GM12878 (cell line): ENCODE data around the gene CEP128. TPM values are rescaled to one million over a fixed set of nuclear protein-coding genes. Genes with fewer than 3 reads are reported as not detected.
A peak's percentile ranks its signal among the peaks of the same experiment; 100 is the strongest.

Source experiments
- ATAC-seq: fragments of 200-7000 bp; cut with Tn5 transposase; 3 replicates; pipeline ENCODE4 v1.9.1; 2020; ENCODE audit warnings: mild to moderate bottlenecking, moderate library complexity
- BruUV-seq: library from RNA; stranded (reverse); fragments of 400-500 nt; replicated peaks from 2 replicates; lab custom pipeline; 2021; lab: Mats Ljungman, UMichigan
- CTCF ChIA-PET: fragments of 300-600 bp; sonication (Branson Sonifier 250); formaldehyde crosslinking; extraction: SDS; loops from one replicate; lab custom pipeline; 2021; ENCODE audit warnings: inconsistent platforms; lab: Yijun Ruan, JAX
- POLR2A ChIA-PET: fragments of 350-600 bp; formaldehyde crosslinking; extraction: SDS; loops from one replicate; lab custom pipeline; 2021; ENCODE audit warnings: inconsistent platforms; lab: Charles Lee
- RAD21 ChIA-PET: fragments of 300-600 bp; sonication (Branson Sonifier 250); formaldehyde crosslinking; loops from one replicate; lab custom pipeline; 2023; ENCODE audit warnings: antibody characterized with exemption; ENCODE audit not compliant: unreplicated experiment; lab: Charles Lee
- SMC1A ChIA-PET: fragments of 300-600 bp; sonication (Branson Sonifier 250); formaldehyde crosslinking; loops from one replicate; lab custom pipeline; 2023; ENCODE audit not compliant: unreplicated experiment, uncharacterized antibody; lab: Charles Lee
- DNase-seq: peaks from one replicate; pipeline ENCODE4 v3.0.0-alpha.2; 2011; ENCODE audit warnings: low read depth, low spot score
- FAIRE-seq: peaks from 3 replicates; lab custom pipeline; 2011; peaks lifted over from hg19 to GRCh38; lab: Jason Lieb, UNC
- H2AFZ ChIP-seq: 2 replicates; pipeline ENCODE4 v1.6.0; 2011; ENCODE audit warnings: low read depth, low read length, control low read depth; ENCODE audit not compliant: control insufficient read depth
- H3K27ac ChIP-seq: 2 replicates; pipeline ENCODE4 v1.5.1; 2011; ENCODE audit warnings: control low read depth; ENCODE audit not compliant: control insufficient read depth, insufficient read depth
- H3K27me3 ChIP-seq, 2 experiments: replicated peaks in 1 of 2; 2 replicates each; pipeline versions ENCODE4 v1.6.0 to v1.6.1; 2011; ENCODE audit warnings: low read length in 1 of 2; ENCODE audit not compliant: control insufficient read depth in 2 of 2, insufficient read depth in 2 of 2
- H3K36me3 ChIP-seq, 2 experiments: 2 replicates each; pipeline ENCODE4 v1.5.1; 2011; ENCODE audit warnings: low read length in 1 of 2; ENCODE audit not compliant: control insufficient read depth in 2 of 2, insufficient read depth in 2 of 2
- H3K4me1 ChIP-seq: 2 replicates; pipeline ENCODE4 v1.6.1; 2011; ENCODE audit warnings: mild to moderate bottlenecking, low read length, moderate library complexity, mixed read lengths; ENCODE audit not compliant: control insufficient read depth, insufficient read depth
- H3K4me2 ChIP-seq: 2 replicates; pipeline ENCODE4 v1.6.0; 2011; ENCODE audit warnings: control low read depth; ENCODE audit not compliant: control insufficient read depth, insufficient read depth
- H3K4me3 ChIP-seq: fragments of 200-600 bp; sonication (generic); 2 replicates; pipeline ENCODE4 v1.5.1; 2016
- H3K79me2 ChIP-seq: 2 replicates; pipeline ENCODE4 v1.6.0; 2011; ENCODE audit warnings: low read length; ENCODE audit not compliant: control insufficient read depth, insufficient read depth
- H3K9ac ChIP-seq: 2 replicates; pipeline ENCODE4 v1.8.0; 2011; ENCODE audit warnings: low read length, control low read depth, mixed read lengths; ENCODE audit not compliant: control insufficient read depth, insufficient read depth
- H3K9me3 ChIP-seq: replicated peaks from 3 replicates; pipeline ENCODE4 v1.5.1; 2011; ENCODE audit warnings: mild to moderate bottlenecking, low read length; ENCODE audit not compliant: control insufficient read depth, insufficient read depth
- H4K20me1 ChIP-seq: 2 replicates; pipeline ENCODE4 v1.6.0; 2011; ENCODE audit not compliant: control insufficient read depth, insufficient read depth
- BCL11A ChIP-seq: IDR thresholded peaks from 2 replicates; pipeline ENCODE4 v1.6.1; 2011; ENCODE audit warnings: low read depth, low read length
- JUNB ChIP-seq: IDR thresholded peaks from 2 replicates; pipeline ENCODE4 v1.6.1; 2016; ENCODE audit warnings: antibody characterized with exemption, mild to moderate bottlenecking
- NKRF ChIP-seq: fragments of 450-650 bp; conservative IDR thresholded peaks from 2 replicates; pipeline ENCODE4 v1.6.1; 2017; ENCODE audit warnings: mild to moderate bottlenecking, moderate library complexity
- REST ChIP-seq: IDR thresholded peaks from 2 replicates; pipeline ENCODE4 v1.6.1; 2012; ENCODE audit warnings: mild to moderate bottlenecking, low read depth, low read length
- ZBTB40 ChIP-seq: fragments of 450-650 bp; IDR thresholded peaks from 2 replicates; pipeline ENCODE4 v1.6.1; 2016; ENCODE audit warnings: mild to moderate bottlenecking, moderate library complexity, borderline replicate concordance
- WGBS: methylation state at CpG from one replicate; pipeline ENCODE4 v1.1.6; 2016; ENCODE audit warnings: low lambda C conversion rate; ENCODE audit not compliant: insufficient replicate concordance, insufficient coverage; ENCODE audit errors: missing lambda C conversion rate; 5-methylcytosine and 5-hydroxymethylcytosine counted together
- in situ Hi-C: fragments of 300-500 bp; cut with MboI; formaldehyde crosslinking; loops from 9 replicates; pipeline ENCODE4 v1.14.3; 2018; ENCODE audit warnings: mixed read lengths
- intact Hi-C: fragments of 100-400 bp; cut with micrococcal nuclease; formaldehyde crosslinking; loops from one replicate; pipeline ENCODE4 v1.14.2; 2022; ENCODE audit not compliant: unreplicated experiment
- polyA plus RNA-seq, 11 experiments: library from polyadenylated mRNA; depleted of rRNA in 4 of 11; unstranded in 6 of 11; stranded (reverse) in 5 of 11; fragments of >200 nt; fragmentation: Nextera tagmentation in 4 of 11; fragmentation: Illumina TruSeq in 1 of 11; extraction: Ambion mirVana in 4 of 11; extraction: Trizol in 1 of 11; gene quantifications; 1 replicate in 1 of 11; 2 replicates in 10 of 11; pipeline versions ENCODE4 v1.2.1 to v1.2.3, GENCODE V29; 2011 to 2016; ENCODE audit warnings: inconsistent platforms in 2 of 11, missing spikeins in 2 of 11, low read depth in 1 of 11
- total RNA-seq, 4 experiments: library from RNA; depleted of rRNA in 3 of 4; stranded (reverse); fragments of >200 nt in 3 of 4; fragmentation: Illumina TruSeq in 1 of 4; extraction: Trizol in 1 of 4; gene quantifications; 2 replicates each; pipeline versions ENCODE4 v1.2.1 to v1.2.3, GENCODE V29; 2013 to 2021

The CEP128 gene
- total and polyA plus RNA-seq, 10 of the 15 experiments (the other 5 are each of a cell fraction or from before 2014, with no cell fraction given): 1.1 to 6.7 (median 3.4) TPM

- no peak overlapping the region for H2AFZ ChIP-seq
- CTCF ChIA-PET: interaction anchor here (0.6 to 2.0 kb wide), 6 partner anchors 9 to 524 kb away, joined by 3 to 6 read pairs (median 4); no protein-coding TSS in a partner anchor
- H3K9me3 ChIP-seq: no peaks in the 10 kb centered on the region
- 45% methylated on average over 1 of the region's 1 CpG for WGBS
- H3K27me3 ChIP-seq: no peaks in the 10 kb centered on the region
- 0 out of 2 replicates have a peak overlapping the region, but pooled peaks have one; percentile 7 for H3K4me2 ChIP-seq
- BruUV-seq: no TSS peak
- intact Hi-C loops: loop anchor here (5.0 kb wide), 1 partner anchor 277 kb away; no protein-coding TSS in a partner anchor
- no peak overlapping the region for H3K9ac ChIP-seq
- no peaks in the 10 kb centered on the region for H3K79me2 ChIP-seq
- no peaks in the 10 kb centered on the region for H3K4me1 ChIP-seq
- no peak for DNase-seq
- no peak for FAIRE-seq
- TF ChIP-seq NKRF (no peak), BCL11A (no peak), REST (no peak), JUNB (0 out of 2 replicates have a peak, but pooled peaks have one; percentile 21), ZBTB40 (no peak)
- no peaks in the 10 kb centered on the region for H3K36me3 ChIP-seq
- RAD21 ChIA-PET: no interaction called here
- in situ Hi-C loops: no loop called here
- SMC1A ChIA-PET: interaction anchor here (1.2 kb wide), 1 partner anchor 47 kb away, joined by 3 read pairs; no protein-coding TSS in a partner anchor
- ATAC-seq: peak; percentile 45
- POLR2A ChIA-PET: interaction anchor here (0.9 kb wide), 1 partner anchor 9 kb away, joined by 3 read pairs; no protein-coding TSS in a partner anchor
- H3K4me3 ChIP-seq: no peak overlapping the region
- H3K27ac ChIP-seq: no peak overlapping the region
- H4K20me1 ChIP-seq: no peaks in the 10 kb centered on the region
Measured at GRCh38 chr14:80940146-80940545, 1.4 kb downstream of the CEP128 start.
